NT2/D1 (cell line): ENCODE measurements around the gene TSHR.
"Not testable (repeated sequence)": the region's sequence is repeated elsewhere in the genome, so short reads cannot be mapped to it uniquely, and the experiment has no call there.

Experiments used
- DNase-seq: peaks from one replicate; pipeline ENCODE4 v3.0.0-alpha.2; 2011; ENCODE audit warnings: low read depth, low spot score
- H3K27me3 ChIP-seq: 2 replicates; pipeline ENCODE4 v1.6.0; 2011; ENCODE audit warnings: mild to moderate bottlenecking; ENCODE audit not compliant: insufficient read length, insufficient read depth
- H3K36me3 ChIP-seq: 2 replicates; pipeline ENCODE4 v1.6.1; 2011; ENCODE audit warnings: mild to moderate bottlenecking, low read length, mixed read lengths; ENCODE audit not compliant: insufficient read depth, insufficient read length
- H3K4me1 ChIP-seq: 2 replicates; pipeline ENCODE4 v1.5.1; 2011; ENCODE audit not compliant: insufficient read depth, insufficient read length
- H3K4me3 ChIP-seq: 2 replicates; pipeline ENCODE4 v1.5.1; 2011; ENCODE audit warnings: low read depth; ENCODE audit not compliant: insufficient read length
- H3K9ac ChIP-seq: 2 replicates; pipeline ENCODE4 v1.6.0; 2011; ENCODE audit warnings: low read depth; ENCODE audit not compliant: insufficient read length
- H3K9me3 ChIP-seq: 2 replicates; pipeline ENCODE4 v1.5.1; 2011; ENCODE audit warnings: mild to moderate bottlenecking, low read length; ENCODE audit not compliant: insufficient read depth
- SUZ12 ChIP-seq: IDR thresholded peaks from 2 replicates; pipeline ENCODE4 v1.6.1; 2011; ENCODE audit not compliant: insufficient read length, insufficient read depth; ENCODE audit errors: extremely low read depth
- YY1 ChIP-seq: IDR thresholded peaks from 2 replicates; pipeline ENCODE4 v1.6.1; 2011; ENCODE audit not compliant: insufficient read length, insufficient read depth
- ZNF274 ChIP-seq: IDR thresholded peaks from 2 replicates; pipeline ENCODE4 v1.6.1; 2011; ENCODE audit warnings: mild to moderate bottlenecking, low read depth, low read length

TSHR gene

DNA sequence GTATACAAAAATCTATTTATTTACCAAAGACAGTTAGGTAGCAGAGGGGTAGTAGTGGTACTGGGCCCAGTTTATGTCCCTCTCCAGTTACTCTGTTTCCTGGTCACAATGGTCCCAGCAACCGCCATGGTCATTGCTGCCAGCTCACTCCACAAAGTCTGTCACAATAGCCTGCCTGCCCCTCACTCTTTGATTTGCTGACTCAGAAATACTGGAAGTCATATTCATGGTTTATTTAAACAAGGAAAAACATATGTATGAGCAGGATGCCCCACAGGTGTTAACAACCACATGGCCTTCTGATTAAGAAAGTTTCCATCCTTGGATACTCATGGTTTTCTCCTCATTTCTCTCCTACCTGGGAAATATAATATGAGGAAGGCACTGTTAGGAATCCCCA, 49.2 kb downstream of the TSHR start:
- no peaks in the 10 kb centered on the region for H3K36me3 ChIP-seq
- TF ChIP-seq YY1 = no peak
- no peak for TF ChIP-seq ZNF274
- H3K27me3 ChIP-seq = no peaks in the 10 kb centered on the region
- H3K9me3 ChIP-seq = no peaks in the 10 kb centered on the region
- H3K4me1 ChIP-seq = no peaks in the 10 kb centered on the region
- no peak for DNase-seq
- no peak overlapping the region for H3K4me3 ChIP-seq
- no peak overlapping the region for H3K9ac ChIP-seq

DNA sequence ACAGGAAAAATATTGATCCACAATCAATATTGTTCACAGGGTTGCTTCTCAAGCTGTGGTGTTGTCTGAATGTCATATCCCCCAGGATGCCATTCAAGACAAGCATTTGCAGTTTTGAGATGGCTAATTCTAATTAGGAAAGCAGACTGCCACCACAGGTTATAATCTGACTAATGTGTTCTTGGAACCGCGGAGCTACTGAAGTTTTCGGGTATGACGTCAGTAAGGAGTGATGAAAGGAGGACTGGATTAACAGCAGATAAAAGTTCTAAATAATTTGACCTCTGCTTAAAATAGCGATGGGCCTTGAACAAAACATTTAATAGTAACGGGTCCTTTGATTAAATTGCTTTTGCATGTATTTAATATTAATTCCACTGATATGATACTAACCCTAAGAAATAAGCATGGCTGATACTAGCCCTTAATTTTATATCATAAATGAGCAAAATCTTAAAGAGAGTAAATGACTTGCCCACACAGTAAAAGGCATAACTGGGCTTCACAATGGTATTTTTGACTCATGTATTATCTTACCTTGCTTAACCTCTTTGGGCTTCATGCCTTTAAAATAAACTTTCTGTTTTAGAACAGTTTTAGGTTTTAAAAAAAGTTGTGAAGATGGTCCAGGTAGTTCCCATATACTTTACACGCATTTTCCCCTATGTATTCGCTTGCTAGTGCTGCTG, 50.3 kb downstream of the TSHR start:
- TF ChIP-seq ZNF274 (no peak), SUZ12 (no peak), YY1 (no peak)
- Histone ChIP-seq H3K36me3 (no peaks in the 10 kb centered on the region), H3K27me3 (no peaks in the 10 kb centered on the region), H3K9me3 (no peaks in the 10 kb centered on the region), H3K4me3 (no peak overlapping the region), H3K4me1 (no peaks in the 10 kb centered on the region), H3K9ac (no peak overlapping the region)
- no peak for DNase-seq

GRCh38 chr14:81006266-81006665, 50.8 kb downstream of the TSHR start:
- no peak for TF ChIP-seq ZNF274
- Histone ChIP-seq H3K36me3 (no peaks in the 10 kb centered on the region), H3K4me3 (no peak overlapping the region), H3K9ac (no peak overlapping the region), H3K4me1 (no peaks in the 10 kb centered on the region), H3K9me3 (no peaks in the 10 kb centered on the region), H3K27me3 (no peaks in the 10 kb centered on the region)
- no peak for DNase-seq

- no peak for TF ChIP-seq YY1
- TF ChIP-seq ZNF274 = no peak
- TF ChIP-seq SUZ12 = no peak
- Histone ChIP-seq H3K27me3 (no peaks in the 10 kb centered on the region), H3K9me3 (no peaks in the 10 kb centered on the region), H3K9ac (no peak overlapping the region), H3K4me3 (no peak overlapping the region), H3K4me1 (no peaks in the 10 kb centered on the region), H3K36me3 (no peaks in the 10 kb centered on the region)
- DNase-seq = no peak
These were observed 51.7 kb downstream of the TSHR start for GRCh38 chr14:81007131-81007530.

- no peaks in the 10 kb centered on the region for H3K4me1 ChIP-seq
- no peak overlapping the region for H3K9ac ChIP-seq
- H3K36me3 ChIP-seq = no peaks in the 10 kb centered on the region
- H3K27me3 ChIP-seq = no peaks in the 10 kb centered on the region
- TF ChIP-seq ZNF274 (no peak), SUZ12 (no peak)
- DNase-seq = no peak
- no peaks in the 10 kb centered on the region for H3K9me3 ChIP-seq
- H3K4me3 ChIP-seq = no peak overlapping the region
These were observed 53.9 kb downstream of the TSHR start for GRCh38 chr14:81009346-81009745.

DNA sequence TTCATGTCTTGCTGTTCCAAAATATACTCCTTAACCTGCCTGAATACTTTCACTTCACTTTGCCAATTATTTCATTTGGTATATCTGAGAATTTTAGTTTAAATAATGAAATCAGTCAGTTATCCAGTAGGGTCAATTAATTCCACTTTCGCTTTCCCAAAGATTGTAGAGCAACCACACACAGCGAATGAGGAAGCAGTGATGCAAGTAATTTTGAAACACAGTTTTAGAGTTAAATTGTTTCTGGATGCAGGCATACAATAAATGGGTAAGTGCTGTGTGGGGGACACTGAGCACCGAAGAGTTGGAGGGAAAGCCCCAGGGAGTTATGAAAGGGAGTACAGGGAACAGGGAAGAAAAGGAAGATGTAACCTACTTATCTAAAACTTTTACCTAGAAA, 62.8 kb downstream of the TSHR start:
- Histone ChIP-seq H3K36me3 (no peaks in the 10 kb centered on the region), H3K9ac (no peak overlapping the region), H3K9me3 (no peaks in the 10 kb centered on the region), H3K27me3 (no peaks in the 10 kb centered on the region), H3K4me1 (no peaks in the 10 kb centered on the region), H3K4me3 (no peak overlapping the region)
- TF ChIP-seq ZNF274 (no peak), SUZ12 (no peak), YY1 (no peak)
- no peak for DNase-seq

- no peak for TF ChIP-seq ZNF274
- TF ChIP-seq SUZ12 = no peak
- no peak for TF ChIP-seq YY1
- Histone ChIP-seq H3K9ac (no peak overlapping the region), H3K4me1 (no peaks in the 10 kb centered on the region), H3K36me3 (no peaks in the 10 kb centered on the region), H3K27me3 (no peaks in the 10 kb centered on the region), H3K4me3 (no peak overlapping the region), H3K9me3 (no peaks in the 10 kb centered on the region)
- DNase-seq = no peak
These were observed 63.3 kb downstream of the TSHR start for GRCh38 chr14:81018684-81019083.

GRCh38 chr14:81019113-81019512, 63.7 kb downstream of the TSHR start:
- H3K27me3 ChIP-seq, H3K36me3 ChIP-seq, H3K4me1 ChIP-seq, DNase-seq, H3K9me3 ChIP-seq, H3K4me3 ChIP-seq, H3K9ac ChIP-seq: not testable (repeated sequence)
